ENCODE results near the gene KRT6C. TPM values are rescaled to one million over a fixed set of nuclear protein-coding genes. Genes with fewer than 3 reads are reported as not detected.
"Not testable (repeated sequence)": the region's sequence is repeated elsewhere in the genome, so short reads cannot be mapped to it uniquely, and the experiment has no call there.

Gene KRT6C
- total RNA-seq, 1 donor from 2014 or later, result not detected

DNA sequence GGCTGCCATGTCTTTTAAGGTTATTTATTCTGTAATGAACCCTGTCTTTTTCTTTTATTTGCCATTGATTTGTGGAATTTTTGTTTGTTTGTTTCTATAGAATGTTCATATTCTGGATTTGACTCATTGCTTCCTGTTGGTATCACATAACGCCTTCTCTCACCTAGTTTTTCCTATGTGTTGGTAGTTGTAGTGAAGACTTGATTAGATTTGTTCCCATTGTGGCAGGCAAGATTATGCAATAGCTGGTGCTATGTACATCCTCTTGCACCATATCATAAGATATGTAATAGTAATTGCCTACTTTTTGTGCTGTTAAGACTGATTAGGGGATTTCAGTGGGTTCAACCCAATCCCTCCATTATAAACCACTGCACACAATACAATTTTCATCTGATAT lies 17.8 kb downstream of the KRT6C start:
- no peak for DNase-seq (ENCODE audit: low read depth)

DNA sequence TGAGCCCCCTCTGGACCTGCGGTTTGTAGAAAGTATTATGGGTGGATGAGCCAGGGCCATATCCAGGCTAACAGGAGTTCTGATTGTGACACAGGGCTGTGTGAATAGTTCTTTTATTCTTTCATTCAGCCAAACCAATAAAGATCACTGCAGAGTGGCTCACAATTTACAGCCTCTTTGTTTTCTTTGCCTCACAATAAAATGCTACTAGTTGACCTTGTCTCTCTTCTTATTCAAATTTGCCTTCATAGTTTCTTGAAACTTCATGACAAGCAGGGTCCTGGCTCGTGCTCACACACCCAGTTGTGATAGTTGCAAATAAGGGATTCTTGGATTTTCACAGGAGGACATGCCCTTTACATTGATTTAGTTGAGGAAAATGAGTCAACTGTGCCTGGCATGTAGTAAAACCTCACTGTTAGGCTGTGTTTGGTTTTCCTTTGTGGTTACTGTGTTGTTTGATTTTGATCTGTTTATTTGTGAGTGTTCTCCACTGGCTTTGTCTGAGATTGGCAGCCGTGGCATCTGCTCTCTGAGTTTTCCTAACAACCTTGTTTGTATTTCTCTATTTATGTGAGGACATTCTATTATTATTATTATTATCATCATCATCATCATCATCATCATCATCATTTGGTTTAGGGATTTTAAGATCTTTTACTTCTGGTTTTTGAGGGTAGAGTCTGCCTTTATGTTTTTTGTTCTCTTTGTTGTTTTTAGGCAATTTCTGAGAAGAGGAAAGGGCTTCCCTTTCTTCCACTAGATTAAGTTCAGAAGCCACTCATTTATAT lies 19.0 kb downstream of the KRT6C start:
- DNase-seq (ENCODE audit: low read depth), result peak; percentile 63

DNA sequence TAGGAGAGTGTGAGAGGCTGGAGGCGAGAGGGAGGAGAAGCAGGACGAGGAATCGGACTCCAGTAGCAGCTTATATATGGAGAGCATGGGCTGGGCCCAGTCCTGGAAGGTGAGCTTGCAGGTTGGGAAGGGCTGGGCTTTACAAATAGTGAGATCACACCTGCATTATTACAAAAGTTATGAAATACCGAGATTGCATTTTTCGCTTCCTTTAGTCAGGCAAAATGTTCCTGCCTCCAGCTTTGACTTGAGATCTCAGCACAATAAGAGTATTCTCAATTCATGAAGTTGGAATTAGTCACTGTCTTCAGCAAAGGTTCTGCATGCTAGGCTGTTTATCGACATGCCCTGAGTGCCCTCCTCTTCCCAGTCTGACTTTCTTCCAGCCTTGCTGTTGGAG lies 21.5 kb downstream of the KRT6C start, which contains the start of gene KRT6B:
Gene KRT6B, minus strand, starts transcription at position 46 of the 400 bp plus-strand sequence. CDS start 68 bp downstream, outside the sequence.
- no peak for DNase-seq (ENCODE audit: low read depth)

DNA sequence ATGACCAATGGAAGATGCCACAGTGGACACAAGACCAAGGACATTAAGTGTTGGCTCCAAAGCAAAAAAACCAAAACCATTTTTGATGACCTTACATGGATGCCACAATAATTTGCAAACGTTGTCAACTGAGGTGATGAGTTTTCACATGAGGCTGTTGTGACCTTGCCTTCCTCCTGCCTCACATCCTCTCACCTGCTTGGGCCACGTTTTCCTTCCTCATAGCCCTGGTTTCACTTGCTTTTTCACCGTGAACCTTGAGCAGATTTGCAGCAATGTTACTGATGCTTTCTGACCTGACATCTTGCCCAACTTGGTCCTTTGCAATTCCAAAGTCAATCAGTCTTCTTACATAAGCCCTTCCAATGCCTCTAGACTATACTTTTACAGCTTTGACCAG lies 25.4 kb downstream of the KRT6C start:
- no peak for DNase-seq (ENCODE audit: low read depth)

DNA sequence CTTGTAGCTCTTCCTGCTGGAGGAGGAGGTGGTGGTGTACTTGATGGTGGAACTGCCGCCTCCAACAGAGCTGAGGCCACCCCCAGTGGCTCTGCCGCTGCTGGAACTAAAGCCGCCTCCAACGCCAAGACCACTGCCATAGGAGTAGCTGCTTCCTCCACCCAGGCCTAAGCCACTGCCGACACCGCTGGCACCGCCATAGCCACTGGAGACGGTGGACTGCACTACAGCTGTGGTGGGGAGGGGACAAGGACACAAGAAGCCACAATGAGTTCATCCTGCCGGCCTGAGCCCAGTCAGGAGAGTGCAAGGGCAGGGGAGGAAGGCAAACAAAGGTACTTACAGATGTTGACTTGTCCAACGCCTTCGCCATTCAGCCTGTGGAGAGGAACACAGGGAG lies 26.4 kb downstream of the KRT6C start:
- DNase-seq (ENCODE audit: low read depth), result not testable (repeated sequence)

DNA sequence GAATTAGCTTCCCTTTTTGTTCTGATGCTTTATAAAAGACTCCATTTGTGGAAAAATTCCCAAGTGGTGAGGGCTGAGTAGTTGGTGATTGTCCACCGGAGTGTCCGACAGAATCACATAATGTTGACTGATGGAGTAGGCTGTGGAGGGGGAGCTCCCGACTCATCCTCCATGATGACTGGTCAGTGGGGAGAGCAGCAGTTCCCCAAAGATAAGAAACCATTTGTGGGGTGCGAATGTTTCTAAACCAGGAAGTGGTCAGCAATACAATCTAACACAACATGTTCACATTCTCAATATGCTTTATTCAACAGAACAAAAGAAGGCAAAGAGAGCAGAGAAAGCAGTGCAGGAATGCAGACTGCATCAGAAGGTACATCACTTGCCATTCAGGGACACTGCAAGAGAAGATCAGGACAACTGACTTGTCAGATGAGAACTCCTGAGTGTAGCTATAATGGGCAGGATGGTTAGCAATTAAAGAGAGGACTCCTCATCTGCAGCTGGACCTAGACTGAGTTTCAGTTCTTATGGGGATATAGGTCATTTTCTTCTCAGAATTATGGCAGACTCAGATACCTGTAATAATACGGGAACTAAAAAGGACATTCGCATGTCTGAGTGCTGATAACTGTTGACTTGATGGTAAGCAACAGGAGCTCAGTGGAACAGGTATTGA lies 27.1 kb downstream of the KRT6C start:
- no peak for DNase-seq (ENCODE audit: low read depth)

DNA sequence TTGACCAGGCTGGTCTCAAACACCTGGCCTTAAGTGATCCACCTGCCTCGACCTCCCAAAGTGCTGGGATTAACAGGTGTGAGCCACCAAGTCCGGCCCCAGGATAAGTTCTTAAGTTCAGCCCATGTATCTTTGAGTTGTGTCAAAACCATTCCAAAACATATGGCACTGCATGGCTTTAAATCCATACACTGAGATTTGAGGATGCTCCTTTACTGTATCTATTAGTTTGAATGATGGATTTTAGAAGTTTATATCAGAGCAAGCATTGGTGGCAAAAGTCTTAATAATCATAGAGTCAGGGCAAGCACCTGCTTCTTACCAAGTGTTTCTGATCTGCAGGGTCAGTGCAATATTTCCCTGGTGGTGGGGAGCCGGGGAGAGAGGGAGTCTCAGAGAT lies 27.7 kb downstream of the KRT6C start:
- DNase-seq (ENCODE audit: low read depth), result no peak

DNA sequence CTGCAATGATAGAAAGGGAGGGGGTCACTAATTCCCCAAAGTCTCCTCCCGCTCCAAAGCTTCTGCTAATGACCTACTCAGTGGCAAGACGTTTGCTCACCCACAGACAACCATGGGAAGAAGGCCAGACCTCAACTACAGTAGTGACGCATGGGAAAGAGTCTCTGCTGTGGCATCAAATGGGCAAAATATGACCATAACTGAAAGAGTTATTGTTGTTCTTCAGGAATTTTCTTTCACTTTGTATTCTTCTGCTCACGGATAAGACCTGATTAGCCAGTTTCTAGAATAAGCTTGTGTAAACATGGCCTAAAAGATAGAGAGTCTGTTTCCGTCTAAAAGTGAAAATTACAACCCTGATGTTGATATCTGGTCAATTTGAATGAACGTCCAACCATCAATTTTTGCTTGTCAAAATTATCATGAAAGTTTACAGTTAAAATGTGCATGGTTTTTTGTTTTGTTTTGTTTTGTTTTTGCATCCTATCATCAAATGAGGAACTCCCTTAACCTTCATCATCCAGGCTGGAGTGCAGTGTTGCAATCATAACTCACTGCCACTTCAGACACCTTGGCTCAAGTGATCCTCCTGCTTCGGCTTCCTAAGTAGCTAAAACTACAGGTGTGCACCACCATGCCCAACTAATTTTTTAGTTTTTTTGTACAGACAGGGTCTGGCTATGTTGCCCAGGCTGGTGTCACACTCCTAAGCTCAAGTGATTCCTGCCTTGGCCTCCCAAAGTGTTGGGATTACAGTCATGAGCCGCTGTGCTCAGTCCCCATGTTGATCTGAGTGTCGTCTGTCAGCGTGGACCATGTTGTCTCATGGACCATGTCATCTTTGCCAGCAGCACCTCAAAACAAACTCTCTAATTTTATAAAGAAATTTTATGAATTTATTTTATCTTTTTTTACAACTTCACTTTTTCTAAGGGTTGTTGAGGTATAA lies 28.7 kb downstream of the KRT6C start:
- DNase-seq (ENCODE audit: low read depth), result no peak

DNA sequence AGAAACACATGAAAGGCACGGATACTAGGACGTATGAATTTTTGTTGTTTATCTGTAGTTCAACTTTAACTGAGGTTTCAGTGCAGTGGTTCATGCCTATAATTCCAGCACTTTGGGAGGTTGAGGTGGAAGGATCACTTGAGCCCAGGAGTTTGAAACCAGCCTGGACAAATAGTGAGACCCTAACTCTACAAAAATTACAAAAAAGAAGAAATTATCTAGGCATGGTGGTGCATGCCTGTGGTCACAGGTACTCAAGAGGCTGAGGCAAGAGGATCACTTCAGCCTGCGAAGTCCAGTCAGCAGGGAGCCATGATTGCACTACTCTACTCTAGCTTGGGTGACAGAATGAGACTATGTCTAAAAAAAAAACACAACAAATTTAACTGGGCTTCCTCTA lies 29.6 kb downstream of the KRT6C start:
- DNase-seq (ENCODE audit: low read depth), result no peak

DNA sequence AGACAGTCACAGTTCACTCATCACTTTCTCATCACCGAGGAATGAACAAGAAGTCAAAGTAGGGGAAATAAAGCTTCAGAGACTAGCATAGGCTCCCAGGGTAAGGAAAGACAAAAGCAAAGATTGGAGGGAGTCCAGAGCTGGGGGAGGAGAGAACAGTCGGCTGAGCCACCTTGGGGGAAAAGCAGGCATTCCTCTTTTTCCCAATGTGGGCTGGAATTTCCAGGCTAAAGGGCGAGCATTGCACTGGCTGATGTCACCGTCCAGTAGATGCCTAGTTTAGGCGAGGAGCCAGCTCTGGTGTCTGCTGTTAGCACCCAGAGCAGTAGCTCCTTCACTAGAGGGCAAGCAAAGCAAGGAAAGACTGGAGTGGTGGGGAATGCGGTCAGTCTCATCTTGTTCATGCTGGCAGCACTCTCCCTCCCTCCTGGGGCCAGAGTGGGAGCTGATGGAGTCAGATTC lies 31.0 kb downstream of the KRT6C start:
- peak; percentile 94 for DNase-seq (ENCODE audit: low read depth)

DNA sequence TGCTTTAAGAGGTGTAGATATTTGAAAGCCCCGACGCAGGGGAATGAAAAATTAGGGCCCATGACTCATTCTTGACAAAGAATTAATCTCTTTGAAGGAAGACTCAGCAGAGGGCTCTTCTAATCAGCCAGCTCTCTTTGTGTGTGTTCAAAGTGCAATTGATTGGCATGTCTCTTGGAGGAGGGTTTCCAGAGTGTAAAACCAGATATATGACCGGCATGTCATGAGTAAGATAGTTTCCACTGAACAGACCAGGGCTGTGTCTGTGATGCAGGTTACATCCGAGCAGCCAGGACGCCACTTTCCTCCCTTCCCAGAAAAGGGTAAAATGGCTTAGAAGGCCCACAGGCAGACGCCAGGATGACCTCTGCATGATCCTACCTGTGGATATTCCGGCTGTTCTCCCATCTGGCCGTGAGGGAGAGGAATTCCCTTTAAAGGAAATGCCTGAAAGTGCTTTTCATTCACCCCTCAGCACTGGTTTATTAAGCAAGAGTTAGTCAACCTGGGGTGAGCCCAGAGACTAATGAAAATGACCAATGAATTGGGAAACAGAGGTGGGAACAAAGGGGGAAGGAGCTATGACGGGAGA lies 32.2 kb downstream of the KRT6C start:
- peak; percentile 87 for DNase-seq (ENCODE audit: low read depth)

DNA sequence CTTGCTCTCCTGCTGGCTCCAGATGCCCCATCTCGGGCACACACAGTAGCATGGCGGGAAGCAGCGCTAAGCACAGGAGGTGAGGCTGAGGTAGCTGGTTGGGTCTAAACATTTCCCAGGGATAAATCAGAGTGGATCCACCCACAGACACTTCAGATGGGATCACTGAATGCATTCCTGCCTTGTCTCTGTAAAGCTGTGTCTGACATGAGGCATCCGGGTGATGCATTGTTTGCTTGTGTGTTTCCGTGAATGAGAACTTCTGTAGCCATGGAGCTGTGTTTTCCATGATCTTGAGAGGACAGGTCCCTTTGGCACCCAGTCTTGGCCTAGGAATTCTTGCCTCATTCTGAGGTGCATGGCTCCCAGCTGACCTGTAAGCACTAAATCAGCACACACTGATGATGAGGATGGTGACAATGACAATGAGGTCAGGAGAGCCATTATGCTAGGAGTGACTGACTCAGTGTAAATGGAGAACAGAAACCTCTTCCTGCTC lies 32.7 kb downstream of the KRT6C start:
- peak; percentile 78 for DNase-seq (ENCODE audit: low read depth)

DNA sequence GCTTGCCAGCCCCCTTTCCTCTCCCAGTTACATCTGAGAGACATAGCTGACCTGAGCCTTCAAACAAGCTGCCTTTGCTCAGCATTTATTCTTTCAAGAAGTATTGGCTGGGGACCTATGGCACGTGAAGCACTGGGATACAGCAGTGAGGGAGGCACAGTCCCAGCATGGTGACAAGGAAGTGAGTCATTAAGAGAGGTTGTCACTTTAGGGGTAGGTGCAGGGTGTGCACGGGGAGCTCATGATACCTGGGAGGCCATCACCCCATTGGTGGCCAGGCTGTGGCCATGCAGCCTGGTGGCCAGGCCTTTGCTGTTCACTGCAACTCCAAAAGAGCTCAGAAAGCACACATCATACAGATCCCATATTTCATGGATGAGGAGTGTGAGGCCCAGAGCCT lies 33.8 kb downstream of the KRT6C start:
- DNase-seq (ENCODE audit: low read depth), result no peak

DNA sequence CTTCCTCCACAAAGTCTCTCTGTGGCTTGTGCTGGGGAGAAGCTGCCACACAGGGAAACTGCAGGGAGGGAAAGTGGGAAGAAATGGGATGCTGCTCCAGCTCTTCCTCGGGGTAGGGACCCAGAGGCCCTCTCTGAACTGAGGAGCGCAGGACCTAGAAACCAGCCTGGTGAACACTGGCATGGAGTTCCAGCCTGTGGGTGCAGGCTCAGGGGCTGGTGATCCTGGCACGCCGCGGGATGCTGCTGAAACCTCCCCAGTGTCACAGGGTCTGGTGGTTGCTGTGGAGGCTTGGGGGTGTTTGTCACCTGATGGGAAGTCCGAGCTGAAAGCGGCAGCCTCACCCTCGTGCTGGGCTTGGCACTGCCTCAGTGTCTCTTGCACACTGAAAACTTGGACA lies 34.2 kb downstream of the KRT6C start:
- DNase-seq (ENCODE audit: low read depth), result no peak

DNA sequence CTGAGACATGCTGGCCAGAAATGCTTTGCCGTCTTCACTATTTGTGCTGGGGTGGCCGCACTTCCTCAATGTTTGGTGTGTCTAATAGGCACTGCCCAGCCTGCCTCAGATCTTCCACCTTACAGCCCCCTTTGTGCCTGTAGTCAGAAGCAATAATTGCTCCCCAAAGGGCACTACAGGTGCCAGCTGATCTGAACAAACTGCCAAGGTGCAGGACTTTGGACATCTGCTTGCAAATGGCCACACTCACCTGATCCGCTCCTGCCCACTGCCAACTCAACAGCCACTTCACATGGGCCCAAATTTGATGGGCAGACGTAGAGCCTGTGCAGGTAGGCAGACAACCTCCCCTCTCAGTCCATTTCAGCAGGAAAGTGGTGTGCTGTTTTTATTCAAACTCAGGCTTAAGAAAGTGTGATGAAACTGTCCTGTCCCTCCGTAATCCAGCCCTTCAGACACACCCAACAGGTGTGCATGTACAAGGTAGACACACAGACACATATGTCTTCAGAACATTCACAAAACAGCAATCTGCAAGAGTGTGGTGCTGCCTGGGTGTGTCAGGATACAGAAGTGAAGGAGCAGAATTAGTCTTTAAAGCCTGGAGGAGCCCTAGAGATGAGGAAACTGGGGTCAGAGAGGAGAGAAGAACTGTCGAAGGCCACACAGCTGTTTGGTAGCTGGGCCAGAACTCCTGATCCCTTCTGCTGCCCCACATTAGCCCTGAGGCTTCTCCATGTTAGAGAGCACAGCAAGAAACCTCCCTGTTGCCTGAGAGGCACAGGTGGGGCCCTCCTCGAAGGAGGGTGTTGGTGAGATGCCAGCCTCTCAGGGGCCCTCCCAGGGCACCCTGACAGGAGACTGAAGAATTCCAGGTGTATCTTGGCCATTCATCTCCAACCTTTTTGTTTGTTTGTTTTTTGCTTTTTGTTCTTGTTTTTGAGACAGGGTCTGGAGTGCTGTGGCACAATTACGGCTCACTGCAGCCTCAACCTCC lies 35.0 kb downstream of the KRT6C start:
- no peak for DNase-seq (ENCODE audit: low read depth)

DNA sequence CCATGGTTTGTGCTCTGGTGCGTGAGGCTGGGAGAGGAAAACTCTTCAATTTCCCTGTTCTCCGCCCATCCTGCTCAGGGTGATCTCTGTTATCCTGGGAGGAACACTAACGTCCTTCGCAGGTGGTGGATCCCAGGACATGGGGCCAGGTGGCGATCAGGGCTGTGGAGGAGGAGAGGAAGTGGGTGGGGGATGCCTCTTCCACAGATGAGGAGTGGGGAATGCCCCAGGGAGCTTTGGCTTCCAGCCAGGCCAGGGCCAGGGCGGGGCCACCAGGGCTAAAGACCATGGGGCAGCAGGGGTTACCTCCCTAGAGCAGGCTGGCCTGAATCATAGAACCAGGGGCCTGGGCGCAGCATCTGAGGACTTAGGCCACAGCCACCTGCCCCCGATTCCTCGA lies 36.1 kb downstream of the KRT6C start:
- DNase-seq (ENCODE audit: low read depth), result no peak

DNA sequence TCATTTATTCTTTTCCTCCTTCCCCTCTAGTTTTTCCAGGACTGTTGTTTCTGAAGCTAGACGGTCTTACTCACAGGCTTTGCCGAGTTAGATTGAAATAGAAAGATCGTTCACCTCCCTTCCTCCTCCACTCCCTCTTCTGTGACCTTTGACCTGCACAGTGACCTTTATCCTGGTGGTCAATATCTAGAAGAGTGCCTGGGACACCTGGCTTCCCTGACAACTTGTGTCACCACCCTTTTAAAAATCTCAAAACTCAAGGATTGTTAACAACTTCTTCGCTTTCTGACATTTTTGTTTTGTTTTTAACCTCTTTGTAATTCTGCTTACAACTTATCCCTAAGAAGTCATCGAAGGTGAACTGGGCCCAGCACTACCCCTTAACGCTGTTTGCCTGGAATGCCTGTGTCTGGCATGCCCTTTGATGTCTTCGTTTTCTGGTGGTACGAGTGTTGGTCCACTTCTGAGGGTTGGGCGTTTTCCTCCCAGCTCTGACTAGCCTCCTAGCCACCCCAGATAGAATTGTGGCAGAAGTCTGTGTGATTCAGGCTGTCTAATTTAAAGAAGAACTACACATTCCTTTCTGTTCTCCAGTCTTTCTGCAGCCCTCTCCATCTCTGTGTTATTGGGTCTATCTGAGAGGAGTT lies 36.7 kb downstream of the KRT6C start:
- no peak for DNase-seq (ENCODE audit: low read depth)

DNA sequence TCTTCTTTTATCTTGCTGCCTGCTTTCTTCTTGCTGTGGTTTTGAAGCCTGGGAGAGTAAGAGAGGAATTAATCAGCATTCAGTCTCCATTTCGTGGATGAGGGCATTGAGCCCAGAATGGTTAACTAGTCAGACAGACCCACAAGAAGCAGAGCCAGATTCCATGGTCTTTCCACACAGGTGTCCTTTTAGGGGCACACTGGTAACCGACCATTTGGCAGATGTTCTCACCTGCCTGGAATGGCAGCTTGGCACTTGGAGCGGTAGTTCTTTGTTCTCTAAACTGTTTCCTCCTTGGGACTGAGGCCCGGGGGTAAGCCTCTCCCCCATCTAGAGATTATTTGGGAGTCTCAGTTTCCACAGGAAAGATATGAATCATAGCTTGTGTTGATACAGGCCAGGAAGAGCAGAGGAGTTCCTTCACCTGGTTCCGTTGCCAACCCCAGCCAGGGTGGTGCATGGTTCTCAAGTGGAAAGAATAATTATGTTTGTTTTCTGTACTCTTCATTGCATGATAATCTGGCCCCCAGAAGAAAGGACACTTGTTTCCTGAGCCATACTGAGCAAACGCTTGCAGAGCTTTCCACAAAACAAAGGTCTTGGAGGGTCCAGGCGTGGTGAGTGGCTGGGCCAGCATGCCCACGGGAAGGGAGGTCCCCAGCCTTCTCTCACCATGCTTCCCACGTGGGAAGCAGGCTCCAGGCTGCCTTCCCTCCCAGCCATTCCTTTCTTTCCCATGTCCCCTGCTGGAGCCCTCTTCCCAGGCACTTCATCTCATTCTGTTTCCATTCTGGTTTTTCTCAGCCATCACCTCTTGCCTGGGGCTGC lies 37.4 kb downstream of the KRT6C start:
- DNase-seq (ENCODE audit: low read depth), result peak; percentile 51

DNA sequence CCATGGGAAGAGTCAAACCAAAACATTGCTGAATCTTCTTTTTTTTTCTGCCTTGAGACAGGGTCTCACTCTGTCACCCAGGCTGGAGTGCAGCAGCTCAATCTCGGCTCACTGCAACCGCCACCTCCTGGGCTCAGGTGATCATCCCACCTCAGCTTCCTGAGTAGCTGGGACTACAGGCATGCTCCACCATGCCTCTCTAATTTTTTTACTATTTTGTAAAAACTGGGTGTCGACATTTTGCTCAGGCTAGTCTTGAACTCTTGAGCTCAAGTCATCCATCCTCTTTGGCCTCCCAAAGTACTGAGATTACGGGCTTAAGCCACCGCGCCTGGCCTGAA lies 38.0 kb downstream of the KRT6C start:
- no peak for DNase-seq (ENCODE audit: low read depth)
